Progenitor cell of endocrine pancreas (in vitro differentiated cells): ENCODE results near the gene LY6G6D. TPM values are rescaled to one million over a fixed set of nuclear protein-coding genes. Genes with fewer than 3 reads are reported as not detected.

Experiments used
- DNase-seq: peaks from one replicate; pipeline ENCODE4 v3.0.0; 2021; ENCODE audit warnings: low spot score; ENCODE audit not compliant: unreplicated experiment
- H3K27ac Mint-ChIP-seq: 2 replicates; pipeline ENCODE4 v1.8.0; 2021; ENCODE audit warnings: mild to moderate bottlenecking, moderate library complexity, mixed read lengths
- H3K27me3 Mint-ChIP-seq: 2 replicates; pipeline ENCODE4 v1.8.0; 2021; ENCODE audit warnings: mixed read lengths
- H3K36me3 Mint-ChIP-seq: 2 replicates; pipeline ENCODE4 v1.8.0; 2022; ENCODE audit warnings: mixed read lengths; ENCODE audit not compliant: insufficient read depth
- H3K4me1 Mint-ChIP-seq: 2 replicates; pipeline ENCODE4 v1.8.0; 2021; ENCODE audit warnings: low read depth, mixed read lengths
- H3K4me3 Mint-ChIP-seq: 2 replicates; pipeline ENCODE4 v1.8.0; 2021; ENCODE audit warnings: low read depth, mild to moderate bottlenecking, moderate library complexity, mixed read lengths
- H3K9me3 Mint-ChIP-seq: 2 replicates; pipeline ENCODE4 v1.8.0; 2021; ENCODE audit warnings: low read depth, mixed read lengths
- CTCF ChIP-seq: fragments of 200-600 bp; sonication (generic); IDR thresholded peaks from one replicate; pipeline ENCODE4 v1.5.0; 2021; ENCODE audit warnings: antibody characterized with exemption, mild to moderate bottlenecking; ENCODE audit not compliant: unreplicated experiment
- total RNA-seq: library from RNA; stranded (reverse); gene quantifications from 2 replicates; pipeline ENCODE4 v1.2.1, GENCODE V29; 2021

Gene LY6G6D
- total RNA-seq, 1 donor from 2014 or later: not detected

GRCh38 chr6:31693535-31693934, 21.6 kb upstream of the LY6G6D start:
- TF ChIP-seq CTCF: no peak
- Mint-ChIP-seq H3K27ac (no peak overlapping the region), H3K4me1 (peaks cover 13% of the 10 kb centered on the region), H3K36me3 (peaks cover 28% of the 10 kb centered on the region), H3K9me3 (no peaks in the 10 kb centered on the region), H3K4me3 (no peak overlapping the region), H3K27me3 (no peaks in the 10 kb centered on the region)
- no peak for DNase-seq

GRCh38 chr6:31697555-31697954, 17.6 kb upstream of the LY6G6D start:
- H3K4me1 Mint-ChIP-seq: peaks cover 17% of the 10 kb centered on the region

GRCh38 chr6:31700740-31701401, 14.3 kb upstream of the LY6G6D start:
- peak overlapping the region; percentile 96 for H3K4me3 Mint-ChIP-seq
- no peak for DNase-seq
- no peaks in the 10 kb centered on the region for H3K27me3 Mint-ChIP-seq
- H3K27ac Mint-ChIP-seq: peak overlapping the region; percentile 6
- no peaks in the 10 kb centered on the region for H3K9me3 Mint-ChIP-seq
- TF ChIP-seq CTCF: no peak
- peaks cover 16% of the 10 kb centered on the region for H3K36me3 Mint-ChIP-seq
- peaks cover 20% of the 10 kb centered on the region for H3K4me1 Mint-ChIP-seq

More at GRCh38 chr6:31697555-31697954, 17.6 kb upstream of the LY6G6D start:
- Mint-ChIP-seq H3K9me3 (no peaks in the 10 kb centered on the region), H3K4me3 (no peak overlapping the region), H3K27ac (peak overlapping the region; percentile 27), H3K36me3 (peaks cover 25% of the 10 kb centered on the region), H3K27me3 (no peaks in the 10 kb centered on the region)
- no peak for TF ChIP-seq CTCF
- no peak for DNase-seq

- peak overlapping the region; percentile 96 for H3K4me3 Mint-ChIP-seq
- H3K27ac Mint-ChIP-seq: peak overlapping the region; percentile 95
- peaks cover 20% of the 10 kb centered on the region for H3K4me1 Mint-ChIP-seq
- no peak for DNase-seq
- H3K9me3 Mint-ChIP-seq: no peaks in the 10 kb centered on the region
- TF ChIP-seq CTCF: no peak
- peaks cover 14% of the 10 kb centered on the region for H3K36me3 Mint-ChIP-seq
- no peaks in the 10 kb centered on the region for H3K27me3 Mint-ChIP-seq
Observed at GRCh38 chr6:31701666-31702404, 13.3 kb upstream of the LY6G6D start.

GRCh38 chr6:31702405-31702818, 12.7 kb upstream of the LY6G6D start:
- Mint-ChIP-seq H3K36me3 (peaks cover 11% of the 10 kb centered on the region), H3K4me1 (peaks cover 19% of the 10 kb centered on the region), H3K4me3 (peak overlapping the region; percentile 96), H3K9me3 (no peaks in the 10 kb centered on the region), H3K27ac (peak overlapping the region; percentile 95), H3K27me3 (no peaks in the 10 kb centered on the region)
- DNase-seq: no peak
- no peak for TF ChIP-seq CTCF
